Heart left ventricle (tissue), 16 donors: Measurements from ENCODE around the gene CBL. TPM values are rescaled to one million over a fixed set of nuclear protein-coding genes. Genes with fewer than 3 reads are reported as not detected.
"Not testable (repeated sequence)": the region's sequence is repeated elsewhere in the genome, so short reads cannot be mapped to it uniquely, and the experiment has no call there.

ENCODE experiments used
- ATAC-seq, 4 donors: fragments of 200-7000 bp; cut with Tn5 transposase; one replicate each; pipeline ENCODE4 v1.9.1; 2020 to 2022; ENCODE audit warnings: moderate library complexity in 4 of 4, mild to moderate bottlenecking in 3 of 4, moderate number of reproducible peaks in 1 of 4
- DNase-seq, 5 donors: peaks; one replicate each; pipeline ENCODE4 v3.0.0-alpha.2; 2020
- H3K27ac ChIP-seq, 12 donors: fragments of 200-600 bp; sonication (generic) in 4 of 12; one replicate each; pipeline versions ENCODE4 v1.5.0 to v1.8.0; 2016 to 2022; ENCODE audit warnings: mild to moderate bottlenecking in 2 of 12
- H3K27me3 ChIP-seq, 9 donors: fragments of 200-600 bp; sonication (generic) in 2 of 9; one replicate each; pipeline versions ENCODE4 v1.5.1 to v1.8.0; 2016 to 2022; ENCODE audit warnings: mild to moderate bottlenecking in 3 of 9
- H3K36me3 ChIP-seq, 9 donors: fragments of 200-600 bp; sonication (generic) in 2 of 9; one replicate each; pipeline versions ENCODE4 v1.5.0 to v1.8.0; 2018 to 2022; ENCODE audit warnings: mild to moderate bottlenecking in 2 of 9
- H3K4me1 ChIP-seq, 12 donors: fragments of 200-600 bp; sonication (generic) in 4 of 12; one replicate each; pipeline versions ENCODE4 v1.5.0 to v1.8.0; 2016 to 2022; ENCODE audit warnings: mild to moderate bottlenecking in 3 of 12
- H3K4me3 ChIP-seq, 12 donors: fragments of 200-600 bp; sonication (generic) in 4 of 12; one replicate each; pipeline versions ENCODE4 v1.5.0 to v1.8.0; 2017 to 2022; ENCODE audit warnings: mild to moderate bottlenecking in 9 of 12, moderate library complexity in 4 of 12
- H3K9me3 ChIP-seq, 12 donors: fragments of 200-600 bp; sonication (generic) in 4 of 12; one replicate each; pipeline versions ENCODE4 v1.5.0 to v1.8.0; 2016 to 2022; ENCODE audit warnings: mild to moderate bottlenecking in 1 of 12
- CTCF ChIP-seq, 12 donors: fragments of 200-600 bp; sonication (generic) in 4 of 12; IDR thresholded peaks; one replicate each; pipeline versions ENCODE4 v1.5.0 to v1.8.0; 2018 to 2022; ENCODE audit warnings: antibody characterized with exemption in 12 of 12, mild to moderate bottlenecking in 5 of 12
- POLR2A ChIP-seq, 2 donors: fragments of 450-650 bp; IDR thresholded peaks; one replicate each; pipeline ENCODE4 v1.6.1; 2017; ENCODE audit warnings: antibody characterized with exemption in 2 of 2, mild to moderate bottlenecking in 2 of 2, moderate library complexity in 2 of 2
- WGBS, 4 donors: extraction: QIAGEN DNeasy Blood & Tissue Kit in 2 of 4; methylation state at CpG; one replicate each; pipeline versions ENCODE4 v1.1.5 to v1.1.7; 2013 to 2018; 5-methylcytosine and 5-hydroxymethylcytosine counted together
- intact Hi-C, 10 donors: fragments of 100-400 bp; cut with DNase I; formaldehyde crosslinking; loops; one replicate each; pipeline versions ENCODE4 v1.11.1 to v1.14.2; 2022
- polyA plus RNA-seq, 2 donors: library from polyadenylated mRNA; stranded (reverse); fragments of 200-250 nt; gene quantifications; one replicate each; pipeline ENCODE4 v1.2.3, GENCODE V29; 2013
- total RNA-seq, 9 donors: library from RNA; depleted of rRNA in 2 of 9; stranded (reverse); fragments of >200 nt in 2 of 9; fragmentation: NEBNext Ultra II Directional in 3 of 9; extraction: Animal tissue kit (Norgen Biotek cat#: 25700) in 3 of 9; gene quantifications; one replicate each; pipeline versions ENCODE4 v1.1.0 to v1.2.4, GENCODE V29; 2016 to 2023
- donor health status: ischemic (EF 13 %, LVEDD 7.1; RV severe dilation, severe dysfunction).
- donor health status: healthy with polysubstance abuse.
- donor health status: DM: no; HTN: yes; CAD: no.
- donor health status: DM: no; HTN: no; CAD: no.
- donor health status: ischemic (EF 25% LVEDD 6.9; RV normal size, moderate dysfunction).
- donor health status: ischemic (EF 25% LVEDD 5.7; RV mildly dilated, moderate dysfunction).
- donor health status: healthy.
- donor health status: DM: yes; HTN: yes; CAD: no.
- donor health status: ischemic (EF 35%, LVEDD 5.7; RV mildly dilated, moderate dysfunction).
- donor health status: nonischemic (EF 11% LVEDD 7.7; RV severe dilation, severe dysfunction).
- donor health status: DM: yes; HTN: yes; CAD: no.
- donor health status: PGD.
- donor health status: ischemic (EF 29% LVEDD 5.4; RV normal size, mild dysfunction).
- donor health status: nonischemic (EF 23%, LVEDD 6.1; RV moderate dilation, normal function).

Gene CBL
- total and polyA plus RNA-seq, 11 donors = 3.1 to 20.4 (median 7.4) TPM

DNA sequence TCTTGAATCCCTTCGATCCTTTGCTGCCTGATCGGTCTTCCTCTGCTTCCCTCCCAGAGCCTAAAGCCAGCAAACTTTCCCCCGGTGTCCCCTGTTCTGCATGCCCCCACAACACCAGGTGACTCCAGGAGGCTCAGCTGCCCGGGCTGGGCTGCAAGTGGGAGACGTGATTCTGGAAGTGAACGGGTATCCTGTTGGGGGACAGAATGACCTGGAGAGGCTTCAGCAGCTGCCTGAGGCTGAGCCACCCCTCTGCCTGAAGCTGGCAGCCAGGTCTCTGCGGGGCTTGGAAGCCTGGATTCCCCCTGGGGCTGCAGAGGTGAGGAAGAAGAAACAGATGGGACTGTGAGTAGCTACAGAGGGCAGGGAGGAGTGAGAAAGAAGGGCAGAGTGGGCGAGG lies 17.3 kb upstream of the CBL start:
- TF ChIP-seq CTCF (IDR thresholded peaks at IDR 0.05) = no peak
- no peak for TF ChIP-seq POLR2A (IDR thresholded peaks at IDR 0.05)
- Histone ChIP-seq H3K36me3 (peaks cover 0 to 4% (median 0%) of the 10 kb centered on the region in 9 donors), H3K27ac (no peak overlapping the region), H3K4me3 (no peak overlapping the region), H3K4me1 (peaks cover 0 to 10% (median 0%) of the 10 kb centered on the region in 12 donors), H3K9me3 (no peaks in the 10 kb centered on the region), H3K27me3 (peaks cover 0 to 8% (median 0%) of the 10 kb centered on the region in 9 donors)
- DNase-seq (no peak), ATAC-seq (no peak)
- intact Hi-C loops = no loop called here
- 84 to 93% (median 90%) methylated on average over 8 of the region's 8 CpGs for WGBS, 4 donors

DNA sequence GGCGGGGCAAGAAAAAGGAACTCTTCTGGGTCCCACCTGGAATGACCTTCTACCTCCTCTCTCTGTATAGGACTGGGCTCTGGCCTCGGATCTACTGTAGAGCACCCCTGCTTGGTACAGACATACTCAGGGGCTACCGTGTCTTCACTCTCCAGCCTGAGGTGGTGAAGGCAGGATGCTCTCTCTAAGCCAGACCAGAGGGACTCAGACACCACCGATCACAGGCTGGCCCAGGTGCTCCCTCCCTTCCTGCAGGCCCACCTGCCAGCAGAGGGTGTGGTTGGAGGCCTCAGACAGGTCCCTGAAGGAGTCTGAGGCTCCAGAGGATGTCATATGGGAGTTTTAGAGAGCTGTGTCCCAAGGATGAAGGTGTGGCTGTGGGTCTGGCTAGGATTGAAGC lies 16.7 kb upstream of the CBL start:
- no peaks in the 10 kb centered on the region for H3K9me3 ChIP-seq
- ATAC-seq = no peak
- WGBS, 4 donors = 82 to 91% (median 86%) methylated on average over 4 of the region's 4 CpGs
- H3K4me1 ChIP-seq = peaks cover 0 to 10% (median 0%) of the 10 kb centered on the region in 12 donors
- intact Hi-C loops = no loop called here
- H3K27me3 ChIP-seq = peaks cover 0 to 8% (median 0%) of the 10 kb centered on the region in 9 donors
- TF ChIP-seq POLR2A (IDR thresholded peaks at IDR 0.05) = no peak
- TF ChIP-seq CTCF (IDR thresholded peaks at IDR 0.05) = no peak
- H3K27ac ChIP-seq = no peak overlapping the region
- no peak overlapping the region for H3K4me3 ChIP-seq
- no peaks in the 10 kb centered on the region for H3K36me3 ChIP-seq
- no peak for DNase-seq

GRCh38 chr11:119190531-119190930 lies 15.6 kb upstream of the CBL start:
- H3K27ac ChIP-seq = no peak overlapping the region
- TF ChIP-seq POLR2A (IDR thresholded peaks at IDR 0.05) (no peak), CTCF (IDR thresholded peaks at IDR 0.05) (no peak)
- ATAC-seq (no peak), DNase-seq (no peak)
- H3K36me3 ChIP-seq = no peaks in the 10 kb centered on the region
- H3K9me3 ChIP-seq = no peaks in the 10 kb centered on the region
- H3K4me1 ChIP-seq = peaks cover 0 to 10% (median 0%) of the 10 kb centered on the region in 12 donors
- H3K4me3 ChIP-seq = no peak overlapping the region
- intact Hi-C loops = loop anchor here in 3 of 10 donors (5.0 to 10.0 kb wide), 3 partner anchors 43 to 106 kb away; partner anchors contain the start of genes ABCG4 (in 1 of the 3) and HMBS (in 1 of the 3)
- peaks cover 0 to 8% (median 0%) of the 10 kb centered on the region in 9 donors for H3K27me3 ChIP-seq
- WGBS, 4 donors = 81 to 91% (median 85%) methylated on average over 9 of the region's 9 CpGs

DNA sequence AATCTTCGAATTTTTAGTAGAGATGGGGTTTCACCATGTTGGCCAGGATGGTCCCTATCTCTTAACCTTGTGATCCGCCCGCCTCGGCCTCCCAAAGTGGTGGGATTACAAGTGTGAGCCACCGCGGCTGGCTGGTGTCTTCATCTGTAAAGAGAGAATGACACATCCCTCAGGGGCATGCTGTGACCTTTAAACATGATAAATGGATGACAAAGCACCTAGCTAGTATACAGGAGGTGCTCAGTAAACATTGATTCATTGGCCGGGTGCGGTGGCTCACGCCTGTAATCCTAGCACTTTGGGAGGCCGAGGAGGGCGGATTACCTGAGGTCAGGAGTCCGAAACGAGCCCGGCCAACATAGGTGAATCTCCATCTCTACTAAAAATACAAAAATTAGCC lies 14.9 kb upstream of the CBL start:
- not testable (repeated sequence) for ATAC-seq, H3K27ac ChIP-seq
- WGBS, 4 donors = 92 to 95% (median 93%) methylated on average over 14 of the region's 14 CpGs

GRCh38 chr11:119192111-119192510 lies 14.0 kb upstream of the CBL start:
- intact Hi-C loops = loop anchor here in 3 of 10 donors (5.0 to 10.0 kb wide), 3 partner anchors 45 to 107 kb away; partner anchors contain the start of genes ABCG4 (in 1 of the 3) and HMBS (in 1 of the 3)
- H3K27ac ChIP-seq = peak overlapping the region in 1 of 12 donors; percentile 66
- no peaks in the 10 kb centered on the region for H3K9me3 ChIP-seq
- ATAC-seq (no peak), DNase-seq (no peak)
- no peak for TF ChIP-seq CTCF (IDR thresholded peaks at IDR 0.05)
- no peak for TF ChIP-seq POLR2A (IDR thresholded peaks at IDR 0.05)
- no peaks in the 10 kb centered on the region for H3K36me3 ChIP-seq
- no peak overlapping the region for H3K4me3 ChIP-seq
- peaks cover 0 to 7% (median 0%) of the 10 kb centered on the region in 9 donors for H3K27me3 ChIP-seq
- WGBS, 4 donors = 93 to 100% (median 95%) methylated on average over 3 of the region's 3 CpGs
- H3K4me1 ChIP-seq = peaks cover 0 to 15% (median 0%) of the 10 kb centered on the region in 12 donors

More for the DNA sequence above, 14.9 kb upstream of the CBL start:
- H3K27me3 ChIP-seq, H3K4me1 ChIP-seq, H3K36me3 ChIP-seq, DNase-seq, H3K4me3 ChIP-seq, H3K9me3 ChIP-seq: not testable (repeated sequence)
- intact Hi-C loops = loop anchor here in 3 of 10 donors (5.0 to 10.0 kb wide), 3 partner anchors 44 to 106 kb away; partner anchors contain the start of genes ABCG4 (in 1 of the 3) and HMBS (in 1 of the 3)
